HPDE6-E6E7 (cell line): ENCODE results near the gene SMAD9.
A peak's percentile ranks its signal among the peaks of the same experiment; 100 is the strongest.

Source experiments
- DNase-seq: peaks from one replicate; pipeline ENCODE4 v3.0.0; 2011; ENCODE audit warnings: missing footprints; ENCODE audit errors: extremely low spot score

The SMAD9 gene

GRCh38 chr13:36865265-36865664, 54.8 kb downstream of the SMAD9 start:
- DNase-seq, result no peak

- no peak for DNase-seq
Measured at GRCh38 chr13:36862722-36863121, 57.3 kb downstream of the SMAD9 start.

- DNase-seq, result no peak
Measured at GRCh38 chr13:36862002-36862685, 57.9 kb downstream of the SMAD9 start.

GRCh38 chr13:36859259-36859658, 60.8 kb downstream of the SMAD9 start:
- DNase-seq, result no peak

GRCh38 chr13:36858290-36858689, 61.7 kb downstream of the SMAD9 start:
- no peak for DNase-seq

GRCh38 chr13:36857253-36857652, 62.8 kb downstream of the SMAD9 start:
- no peak for DNase-seq

GRCh38 chr13:36850790-36851438, 69.1 kb downstream of the SMAD9 start:
- DNase-seq, result no peak

- DNase-seq, result no peak
Measured at GRCh38 chr13:36848199-36848982, 71.6 kb downstream of the SMAD9 start.

- DNase-seq, result no peak
Measured at GRCh38 chr13:36847606-36848005, 72.4 kb downstream of the SMAD9 start.

GRCh38 chr13:36841391-36841790, 78.6 kb downstream of the SMAD9 start:
- no peak for DNase-seq

- DNase-seq, result no peak
Measured at GRCh38 chr13:36840718-36841250, 79.3 kb downstream of the SMAD9 start.

GRCh38 chr13:36839981-36840380, 80.1 kb downstream of the SMAD9 start:
- no peak for DNase-seq

GRCh38 chr13:36839281-36839680, 80.8 kb downstream of the SMAD9 start:
- DNase-seq, result no peak

- no peak for DNase-seq
Measured at GRCh38 chr13:36837354-36838092, 82.5 kb downstream of the SMAD9 start.

- no peak for DNase-seq
Measured at GRCh38 chr13:36834299-36834698, 85.7 kb downstream of the SMAD9 start.

- DNase-seq, result no peak
Measured at GRCh38 chr13:36831291-36831690, 88.7 kb downstream of the SMAD9 start.

- DNase-seq, result no peak
Measured at GRCh38 chr13:36829753-36830152, 90.3 kb downstream of the SMAD9 start.

GRCh38 chr13:36822785-36823184, 97.3 kb downstream of the SMAD9 start:
- DNase-seq, result no peak

GRCh38 chr13:36820222-36820621, 99.8 kb downstream of the SMAD9 start:
- DNase-seq, result no peak

- peak; percentile 3 for DNase-seq
Measured at GRCh38 chr13:36819739-36820090, 100.3 kb downstream of the SMAD9 start.

- DNase-seq, result peak; percentile 51
Measured at GRCh38 chr13:36818804-36819738, 101.0 kb downstream of the SMAD9 start, which contains the start of gene RFXAP. RFXAP (plus strand) TSS chr13:36819222; CDS start chr13:36819358, 136 bp downstream.
